ENCODE results near the gene SMIM36.
"Not testable (repeated sequence)": the region's sequence is repeated elsewhere in the genome, so short reads cannot be mapped to it uniquely, and the experiment has no call there.

Gene SMIM36

DNA sequence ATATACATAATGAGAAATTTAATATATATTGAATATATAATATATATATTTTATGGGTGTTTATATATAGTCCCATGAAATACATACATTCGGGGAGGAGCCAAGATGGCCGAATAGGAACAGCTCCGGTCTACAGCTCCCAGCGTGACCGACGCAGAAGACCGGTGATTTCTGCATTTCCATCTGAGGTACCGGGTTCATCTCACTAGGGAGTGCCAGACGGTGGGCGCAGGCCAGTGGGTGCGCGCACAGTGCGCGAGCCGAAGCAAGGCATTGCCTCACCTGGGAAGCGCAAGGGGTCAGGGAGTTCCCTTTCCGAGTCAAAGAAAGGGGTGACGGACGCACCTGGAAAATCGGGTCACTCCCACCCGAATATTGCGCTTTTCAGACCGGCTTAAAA, 9.6 kb downstream of the SMIM36 start:
- not testable (repeated sequence) for DNase-seq

- no peak for DNase-seq
These were observed 11.1 kb downstream of the SMIM36 start for GRCh38 chr17:55500103-55500502.

GRCh38 chr17:55496094-55496881, 15.0 kb downstream of the SMIM36 start:
- DNase-seq: peak; percentile 80

DNA sequence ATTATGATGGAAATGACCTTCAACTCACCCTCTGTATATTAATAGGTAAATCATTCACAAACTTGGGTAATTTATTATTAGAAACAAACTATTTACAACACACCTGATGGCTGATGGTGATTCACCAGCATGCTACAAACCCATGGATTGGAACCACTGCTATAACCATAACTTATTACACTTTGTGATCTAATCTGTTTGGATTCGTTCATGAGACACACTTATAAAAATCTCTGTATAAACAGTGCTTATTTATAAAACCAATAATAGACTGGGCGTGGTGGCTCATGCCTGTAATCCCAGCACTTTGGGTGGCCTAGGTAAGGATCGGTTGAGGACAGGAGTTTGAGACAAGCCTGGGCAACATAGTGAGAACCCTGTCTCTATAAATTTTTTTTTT, 16.0 kb downstream of the SMIM36 start:
- DNase-seq: no peak

DNA sequence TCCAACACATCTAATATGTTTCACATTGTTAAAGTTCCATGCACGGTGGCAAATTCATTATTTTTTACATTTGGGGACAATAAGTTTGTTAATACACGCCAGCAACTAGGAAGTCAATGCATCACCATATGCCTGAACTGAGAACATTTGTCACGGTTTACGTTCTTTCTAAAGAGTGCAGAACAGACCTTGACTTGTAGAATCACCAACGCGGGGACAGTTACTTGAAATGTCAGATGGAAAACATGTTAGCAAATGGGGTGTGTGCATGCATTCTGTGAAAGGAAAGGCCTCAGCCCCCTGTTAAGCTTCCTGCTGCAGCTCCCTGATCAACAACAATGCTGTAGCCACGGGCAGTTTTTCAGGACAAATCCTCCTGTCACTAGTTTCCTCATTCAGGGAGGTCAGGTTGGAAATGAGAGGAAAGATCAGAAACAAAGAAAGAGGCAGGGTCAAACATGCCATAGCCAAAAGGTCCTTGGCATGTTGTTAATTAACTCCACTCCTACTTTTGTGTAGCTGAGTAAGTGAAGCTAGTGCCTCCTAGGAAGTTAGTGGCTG, 18.4 kb downstream of the SMIM36 start:
- DNase-seq: no peak

GRCh38 chr17:55490376-55490775, 20.9 kb downstream of the SMIM36 start:
- no peak for DNase-seq

GRCh38 chr17:55487695-55488432, 23.4 kb downstream of the SMIM36 start:
- DNase-seq: no peak

GRCh38 chr17:55484575-55484974, 26.7 kb downstream of the SMIM36 start:
- DNase-seq: no peak

- no peak for DNase-seq
These were observed 28.5 kb downstream of the SMIM36 start for GRCh38 chr17:55482591-55483389.

GRCh38 chr17:55480631-55481315, 30.5 kb downstream of the SMIM36 start:
- no peak for DNase-seq

DNA sequence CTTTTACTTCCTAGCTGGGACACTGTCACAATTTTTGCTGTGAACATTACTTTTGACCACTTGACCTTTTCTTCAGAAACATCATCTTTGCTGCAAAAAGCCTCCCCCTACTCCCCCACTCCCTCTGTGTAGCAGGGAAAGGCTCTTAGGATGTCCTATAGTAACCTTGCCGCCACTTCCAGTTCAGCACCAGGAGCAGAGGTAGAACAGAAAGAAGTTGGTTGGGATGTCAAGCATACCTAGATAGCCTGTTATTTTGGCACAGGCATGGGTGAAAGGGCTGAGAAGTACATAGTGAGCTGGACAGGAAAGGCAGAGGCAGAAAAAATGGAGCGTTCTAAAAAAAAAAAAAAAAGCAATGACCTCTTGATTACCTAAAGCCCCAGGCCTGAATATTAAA, 31.3 kb downstream of the SMIM36 start:
- no peak for DNase-seq

GRCh38 chr17:55478971-55479370, 32.3 kb downstream of the SMIM36 start:
- no peak for DNase-seq

GRCh38 chr17:55466671-55467070, 44.6 kb downstream of the SMIM36 start:
- DNase-seq: no peak

DNA sequence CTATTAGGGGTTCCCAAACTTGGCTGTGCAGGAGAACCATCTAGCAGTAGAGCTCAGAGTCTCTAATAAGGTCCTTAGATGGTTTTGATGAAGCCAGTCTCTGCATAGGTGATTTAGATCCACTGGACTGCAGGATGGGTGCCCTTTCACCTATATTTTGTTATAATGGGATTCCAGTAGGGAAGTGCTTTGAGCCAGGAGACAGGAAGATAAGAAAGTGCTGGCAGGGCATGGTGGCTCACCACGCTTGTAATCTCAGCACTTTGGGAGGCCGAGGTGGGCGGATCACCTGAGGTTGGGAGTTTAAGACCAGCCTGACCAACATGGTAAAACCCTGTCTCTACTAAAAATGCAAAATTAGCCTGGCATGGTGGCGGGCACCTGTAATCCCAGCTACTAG, 45.5 kb downstream of the SMIM36 start:
- DNase-seq: not testable (repeated sequence)

GRCh38 chr17:55463600-55463999, 47.7 kb downstream of the SMIM36 start:
- no peak for DNase-seq

DNA sequence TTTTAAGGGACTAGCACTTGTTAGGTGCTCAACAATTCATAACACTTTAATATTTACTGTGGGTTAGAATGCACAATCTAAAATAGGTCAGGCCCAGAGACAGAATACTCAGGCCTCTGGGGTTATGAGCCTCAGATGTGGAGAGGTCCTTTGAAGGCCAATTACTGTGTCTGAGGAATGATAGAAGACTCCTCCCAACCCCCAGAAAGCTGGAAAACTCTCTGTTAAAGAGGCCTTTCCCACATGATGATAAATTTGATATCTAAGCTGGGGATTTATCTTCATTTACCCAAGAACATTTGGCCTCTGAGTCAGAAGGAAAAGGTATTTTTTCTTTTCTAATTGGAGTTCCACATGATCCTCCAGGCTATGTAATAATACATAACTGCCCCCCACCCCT, 48.5 kb downstream of the SMIM36 start:
- no peak for DNase-seq

DNA sequence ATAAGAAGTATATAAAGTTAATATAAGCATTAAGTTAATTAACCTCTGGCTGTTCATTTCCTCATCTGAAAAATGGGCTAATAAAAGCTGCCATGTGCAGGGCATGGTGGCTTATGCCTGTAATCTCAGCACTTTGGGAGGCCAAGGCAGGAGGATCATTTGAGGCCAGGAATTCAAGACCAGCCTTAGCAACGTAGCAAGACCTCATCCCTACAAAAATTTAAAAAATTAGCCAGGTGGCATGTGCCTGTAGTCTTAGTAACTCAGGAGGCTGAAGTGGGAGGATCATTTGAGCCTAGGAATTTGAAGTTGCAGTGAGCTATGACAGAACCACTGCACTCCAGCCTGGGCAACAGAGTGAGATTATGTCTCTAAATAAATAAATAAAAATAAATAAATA, 49.0 kb downstream of the SMIM36 start:
- DNase-seq: no peak

DNA sequence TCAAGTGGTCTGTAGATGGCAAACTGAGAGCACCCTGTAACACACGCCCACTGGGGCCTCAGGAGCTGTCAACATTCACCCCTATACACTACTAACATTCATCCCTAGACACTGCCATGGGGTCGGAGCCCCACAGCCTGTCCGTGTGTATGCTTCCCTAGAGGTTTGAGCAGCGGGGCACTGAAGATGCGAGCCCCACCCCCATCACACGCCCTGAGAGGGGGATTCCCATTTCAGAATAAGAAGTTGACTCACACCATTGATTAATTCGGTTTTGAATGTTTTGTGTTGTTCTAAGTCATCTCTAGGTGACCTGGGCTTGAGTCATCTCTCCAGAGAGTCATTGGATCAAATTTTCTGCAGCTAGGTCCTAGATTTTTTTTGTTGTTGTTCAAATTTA, 52.3 kb downstream of the SMIM36 start:
- DNase-seq: peak; percentile 33

DNA sequence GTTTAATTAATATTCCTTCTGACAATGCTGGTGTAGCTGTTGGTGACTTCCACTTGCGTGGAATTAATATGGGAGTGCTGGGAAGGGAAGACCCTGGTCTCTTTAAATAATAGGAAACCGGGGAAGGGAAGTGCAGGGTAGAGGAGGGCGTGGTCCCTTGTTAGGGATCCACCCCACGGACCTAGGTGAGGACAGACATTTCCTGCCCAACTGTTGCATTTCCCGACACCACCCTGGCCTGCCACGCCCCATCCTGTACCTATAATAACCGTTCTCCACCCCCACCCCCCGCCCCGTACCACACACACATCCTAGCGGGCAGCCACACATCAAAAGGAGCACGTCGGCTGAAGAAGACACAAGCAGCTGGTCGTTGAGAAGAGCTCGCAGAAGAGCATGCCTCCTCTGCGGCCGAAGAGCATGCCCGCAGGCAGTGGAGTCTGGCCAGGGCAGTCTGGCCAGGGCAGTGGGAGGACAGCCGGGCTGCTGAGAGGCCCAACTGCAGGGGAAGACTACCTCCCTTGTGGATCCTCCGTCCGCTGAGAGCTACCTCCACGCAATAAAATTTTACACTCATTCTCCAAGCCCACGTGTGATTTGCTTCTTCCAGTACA, 52.9 kb downstream of the SMIM36 start:
- no peak for DNase-seq

GRCh38 chr17:55456307-55457240, 54.7 kb downstream of the SMIM36 start:
- no peak for DNase-seq

- no peak for DNase-seq
These were observed 56.3 kb downstream of the SMIM36 start for GRCh38 chr17:55454906-55455474.
